Pancreas (tissue), 10 donors: ENCODE data around the gene FAM83F. TPM values are rescaled to one million over a fixed set of nuclear protein-coding genes. Genes with fewer than 3 reads are reported as not detected.

Experiments used
- ATAC-seq, 4 donors: fragments of 200-7000 bp; cut with Tn5 transposase; one replicate each; pipeline versions ENCODE4 v1.8.0 to v1.9.1; 2020; ENCODE audit warnings: mild to moderate bottlenecking in 4 of 4, moderate library complexity in 4 of 4
- DNase-seq, 6 donors: peaks; one replicate each; pipeline ENCODE4 v3.0.0-alpha.2; 2020
- FAIRE-seq: peaks from 2 replicates; lab custom pipeline; 2012; peaks lifted over from hg19 to GRCh38; lab: Jason Lieb, UNC
- H3K27ac ChIP-seq, 4 donors: fragments of 200-600 bp; sonication (generic); 1 replicate in 3 of 4; 2 replicates in 1 of 4; pipeline versions ENCODE4 v1.5.0 to v1.8.0; 2020
- H3K27me3 ChIP-seq, 4 donors: fragments of 200-600 bp; one replicate each; pipeline ENCODE4 v1.8.0; 2021
- H3K36me3 ChIP-seq, 3 donors: fragments of 200-600 bp; sonication (generic) in 1 of 3; one replicate each; pipeline versions ENCODE4 v1.5.0 to v1.8.0; 2020 to 2021
- H3K4me1 ChIP-seq, 3 donors: fragments of 200-600 bp; one replicate each; pipeline ENCODE4 v1.8.0; 2021
- H3K4me3 ChIP-seq, 4 donors: fragments of 200-600 bp; sonication (generic) in 2 of 4; one replicate each; pipeline versions ENCODE4 v1.5.0 to v1.8.0; 2020 to 2021
- H3K9me3 ChIP-seq, 4 donors: fragments of 200-600 bp; one replicate each; pipeline ENCODE4 v1.8.0; 2021
- CTCF ChIP-seq, 4 donors: fragments of 200-600 bp; sonication (generic) in 3 of 4; IDR thresholded peaks; one replicate each; pipeline versions ENCODE4 v1.5.0 to v1.8.0; 2021; ENCODE audit warnings: antibody characterized with exemption in 4 of 4
- WGBS, 2 donors: extraction: QIAGEN DNeasy Blood & Tissue Kit; methylation state at CpG; one replicate each; pipeline ENCODE4 v1.1.7; 2013; 5-methylcytosine and 5-hydroxymethylcytosine counted together
- intact Hi-C, 3 donors: fragments of 100-400 bp; cut with DNase I; formaldehyde crosslinking; loops; one replicate each; pipeline versions ENCODE4 v1.11.1 to v1.14.2; 2022
- polyA plus RNA-seq, 2 donors: library from polyadenylated mRNA; stranded (reverse); fragments of 200-250 nt; gene quantifications; one replicate each; pipeline ENCODE4 v1.2.3, GENCODE V29; 2013
- total RNA-seq, 6 donors: library from RNA; stranded (reverse); fragmentation: NEBNext Ultra II Directional in 4 of 6; extraction: Animal tissue kit (Norgen Biotek cat#: 25700) in 4 of 6; gene quantifications; one replicate each; pipeline versions ENCODE4 v1.2.1 to v1.2.4, GENCODE V29; 2021 to 2023
- donor health status: healthy with polysubstance abuse.
- donor health status: DM: no; HTN: no; CAD: no; lungs with moderate emphysema.
- donor health status: DM: no; HTN: no; CAD: no.
- donor health status: control.
- donor health status: control.
- donor health status: Bipolar disorder and iron deficiency.
- donor health status: DM: yes; HTN: yes; CAD: no.
- donor health status: DM: no; HTN: no; CAD: no.
- donor health status: DM: no; HTN: no; CAD: no.
- donor health status: DM: yes; HTN: yes; CAD: no.

Gene FAM83F
- total and polyA plus RNA-seq, 8 donors, result 4.9 to 19.8 (median 15.5) TPM

DNA sequence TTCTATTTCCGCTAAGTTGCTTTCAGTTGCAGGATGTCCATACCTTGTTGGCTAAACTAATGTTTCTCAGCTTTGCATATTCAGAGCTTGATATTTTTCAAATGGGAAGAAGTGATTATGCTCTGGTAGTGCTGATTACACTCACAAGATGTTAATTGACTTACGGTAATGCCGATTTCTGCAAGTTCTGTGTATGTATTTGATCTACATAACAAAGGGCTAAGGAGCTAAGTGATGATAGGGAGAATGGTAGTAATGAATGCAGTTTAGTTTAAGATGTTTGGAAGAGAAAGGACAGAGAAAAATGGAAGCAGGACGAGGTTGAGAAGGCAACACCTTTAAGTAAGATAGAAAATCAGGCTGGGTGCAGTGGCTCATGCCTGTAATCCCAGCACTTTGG lies 61.4 kb downstream of the FAM83F start:
- Histone ChIP-seq H3K27me3 (no peaks in the 10 kb centered on the region), H3K4me1 (peaks cover 14 to 24% (median 16%) of the 10 kb centered on the region in 3 donors), H3K36me3 (no peaks in the 10 kb centered on the region), H3K4me3 (no peak overlapping the region), H3K27ac (no peak overlapping the region), H3K9me3 (no peaks in the 10 kb centered on the region)
- ATAC-seq (no peak), DNase-seq (no peak), FAIRE-seq (no peak)
- 91% methylated on average over 4 of the region's 4 CpGs for WGBS, 2 donors
- intact Hi-C loops, result no loop called here
- TF ChIP-seq CTCF (IDR thresholded peaks at IDR 0.05), result no peak

GRCh38 chr22:40056559-40056958 lies 61.8 kb downstream of the FAM83F start:
- Histone ChIP-seq H3K4me3 (no peak overlapping the region), H3K9me3 (no peaks in the 10 kb centered on the region), H3K27ac (no peak overlapping the region), H3K4me1 (peaks cover 14 to 24% (median 16%) of the 10 kb centered on the region in 3 donors), H3K36me3 (no peaks in the 10 kb centered on the region), H3K27me3 (no peaks in the 10 kb centered on the region)
- no peak for TF ChIP-seq CTCF (IDR thresholded peaks at IDR 0.05)
- no peak for FAIRE-seq
- 90 to 97% methylated on average over 3 of the region's 3 CpGs for WGBS, 2 donors
- no peak for DNase-seq
- no peak for ATAC-seq
- intact Hi-C loops, result no loop called here

- intact Hi-C loops, result no loop called here
- H3K4me1 ChIP-seq, result peaks cover 14 to 24% (median 16%) of the 10 kb centered on the region in 3 donors
These were observed 62.9 kb downstream of the FAM83F start for GRCh38 chr22:40057652-40058051.

GRCh38 chr22:40058265-40058664 lies 63.5 kb downstream of the FAM83F start:
- ATAC-seq, result peak; percentile 46 to 72 (median 64)
- 74 to 78% methylated on average over 5 of the region's 5 CpGs for WGBS, 2 donors
- peaks cover 14 to 24% (median 16%) of the 10 kb centered on the region in 3 donors for H3K4me1 ChIP-seq
- H3K9me3 ChIP-seq, result no peaks in the 10 kb centered on the region
- no peaks in the 10 kb centered on the region for H3K27me3 ChIP-seq
- no peak for TF ChIP-seq CTCF (IDR thresholded peaks at IDR 0.05)
- DNase-seq, result no peak
- intact Hi-C loops, result no loop called here
- H3K4me3 ChIP-seq, result no peak overlapping the region
- no peaks in the 10 kb centered on the region for H3K36me3 ChIP-seq
- FAIRE-seq, result no peak
- no peak overlapping the region for H3K27ac ChIP-seq

More at GRCh38 chr22:40057652-40058051, 62.9 kb downstream of the FAM83F start:
- DNase-seq (no peak), ATAC-seq (no peak), FAIRE-seq (no peak)
- Histone ChIP-seq H3K27me3 (no peaks in the 10 kb centered on the region), H3K36me3 (no peaks in the 10 kb centered on the region), H3K9me3 (no peaks in the 10 kb centered on the region), H3K4me3 (no peak overlapping the region), H3K27ac (no peak overlapping the region)
- no peak for TF ChIP-seq CTCF (IDR thresholded peaks at IDR 0.05)

DNA sequence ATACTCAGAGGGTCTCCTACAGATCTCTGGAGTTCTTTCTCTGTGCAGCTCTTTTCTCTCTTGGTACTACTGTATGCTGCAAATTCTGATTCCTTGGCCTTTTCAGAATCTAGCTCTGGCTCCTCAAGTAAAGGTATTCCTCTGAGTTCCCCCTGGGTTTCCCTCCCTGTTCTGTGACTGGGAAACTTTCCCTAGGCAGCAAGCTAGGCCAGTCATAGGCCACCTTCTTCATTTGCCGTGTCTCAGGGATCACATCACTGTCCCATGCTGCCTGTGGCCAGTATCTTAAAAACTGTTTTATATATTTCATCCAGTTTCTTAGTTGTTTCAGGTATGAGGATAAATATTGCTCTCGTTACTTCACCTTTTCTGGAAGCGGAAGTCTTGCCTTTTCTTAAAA lies 71.2 kb downstream of the FAM83F start:
- H3K4me3 ChIP-seq, result no peak overlapping the region
- H3K9me3 ChIP-seq, result no peaks in the 10 kb centered on the region
- H3K27ac ChIP-seq, result no peak overlapping the region
- TF ChIP-seq CTCF (IDR thresholded peaks at IDR 0.05), result no peak
- intact Hi-C loops, result no loop called here
- ATAC-seq, result no peak
- H3K36me3 ChIP-seq, result no peaks in the 10 kb centered on the region
- FAIRE-seq, result no peak
- H3K27me3 ChIP-seq, result no peaks in the 10 kb centered on the region
- peaks cover 0 to 4% (median 0%) of the 10 kb centered on the region in 3 donors for H3K4me1 ChIP-seq
- DNase-seq, result no peak
- WGBS, 2 donors, result 91 to 97% methylated on average over 3 of the region's 3 CpGs
